K562 (cell line): ENCODE measurements around the gene RNF13. TPM values are rescaled to one million over a fixed set of nuclear protein-coding genes. Genes with fewer than 3 reads are reported as not detected.

ENCODE experiments used
- ATAC-seq: fragments of 200-7000 bp; cut with Tn5 transposase; 3 replicates; pipeline ENCODE4 v1.9.1; 2020; ENCODE audit warnings: moderate library complexity
- BruUV-seq: library from RNA; stranded (reverse); fragments of 400-500 nt; replicated peaks from 2 replicates; lab custom pipeline; 2021; lab: Mats Ljungman, UMichigan
- CTCF ChIA-PET: fragments of 300-600 bp; formaldehyde crosslinking; extraction: SDS; loops from one replicate; lab custom pipeline; 2021; ENCODE audit warnings: low intra/inter-chr PET ratio; lab: Yijun Ruan, JAX
- POLR2A ChIA-PET: fragments of 300-600, 350-650 bp; sonication (Branson Sonifier 250); formaldehyde crosslinking; extraction: SDS; loops from one replicate; lab custom pipeline; 2021; ENCODE audit warnings: antibody characterized with exemption, inconsistent platforms; lab: Yijun Ruan, JAX
- DNase-seq, 4 experiments: peaks; one replicate each; pipeline versions ENCODE4 v3.0.0 to v3.0.0-alpha.2; 2011 to 2018; ENCODE audit warnings: low spot score in 3 of 4, mixed read lengths in 3 of 4; ENCODE audit errors: extremely low read depth in 1 of 4
- FAIRE-seq: peaks from 2 replicates; lab custom pipeline; 2011; peaks lifted over from hg19 to GRCh38; lab: Jason Lieb, UNC
- H2AFZ ChIP-seq: 2 replicates; pipeline ENCODE4 v1.6.0; 2011; ENCODE audit warnings: low read depth, low read length, control low read depth, inconsistent platforms
- H3K27ac ChIP-seq: fragments of 200-600 bp; 3 replicates; pipeline ENCODE4 v1.8.0; 2011; ENCODE audit warnings: low read depth, mild to moderate bottlenecking, control low read depth, inconsistent platforms, low read length, moderate library complexity, mixed read lengths; ENCODE audit errors: extremely low read depth
- H3K27me3 ChIP-seq, 2 experiments: fragments of 300-600 bp in 1 of 2; 2 replicates in 1 of 2; 3 replicates in 1 of 2; pipeline versions ENCODE4 v1.6.0 to v1.8.0; 2011; ENCODE audit warnings: inconsistent platforms in 2 of 2, low read length in 2 of 2, mild to moderate bottlenecking in 1 of 2, mixed read lengths in 1 of 2, moderate library complexity in 1 of 2; ENCODE audit not compliant: control insufficient read depth in 2 of 2, insufficient read depth in 2 of 2
- H3K36me3 ChIP-seq: fragments of 300-600 bp; 3 replicates; pipeline ENCODE4 v1.8.0; 2011; ENCODE audit warnings: mild to moderate bottlenecking, low read length, inconsistent platforms; ENCODE audit not compliant: control insufficient read depth, insufficient read depth
- H3K4me1 ChIP-seq, 2 experiments: fragments of 200-600 bp in 1 of 2; replicated peaks in 1 of 2; 2 replicates in 1 of 2; 3 replicates in 1 of 2; pipeline versions ENCODE4 v1.5.1 to v1.8.0; 2011; ENCODE audit warnings: inconsistent platforms in 2 of 2, low read length in 2 of 2, mild to moderate bottlenecking in 1 of 2, mixed read lengths in 1 of 2, moderate library complexity in 1 of 2; ENCODE audit not compliant: control insufficient read depth in 2 of 2, insufficient read depth in 2 of 2
- H3K4me2 ChIP-seq: 2 replicates; pipeline ENCODE4 v1.6.1; 2011; ENCODE audit warnings: low read length, control low read depth, inconsistent platforms, mixed read lengths; ENCODE audit not compliant: insufficient read depth
- H3K4me3 ChIP-seq: fragments of 200-600 bp; sonication (generic), shearing (Covaris generic); 2 replicates; pipeline ENCODE4 v1.5.1; 2016; ENCODE audit warnings: control low read depth, inconsistent platforms
- H3K79me2 ChIP-seq: fragments of 200-600 bp; 3 replicates; pipeline ENCODE4 v1.8.0; 2011; ENCODE audit warnings: low read length, inconsistent platforms; ENCODE audit not compliant: control insufficient read depth, insufficient read depth
- H3K9ac ChIP-seq, 2 experiments: 2 replicates each; pipeline versions ENCODE4 v1.6.0 to v1.6.1; 2011; ENCODE audit warnings: low read depth in 2 of 2, low read length in 2 of 2, control low read depth in 1 of 2, inconsistent platforms in 1 of 2, mild to moderate bottlenecking in 1 of 2, mixed read lengths in 1 of 2; ENCODE audit not compliant: insufficient read depth in 1 of 2
- H3K9me1 ChIP-seq: one replicate; pipeline ENCODE4 v1.6.0; 2011; ENCODE audit warnings: inconsistent platforms, mild to moderate bottlenecking, low read length, moderate library complexity; ENCODE audit not compliant: control insufficient read depth, insufficient read depth
- H3K9me3 ChIP-seq: replicated peaks from 2 replicates; pipeline ENCODE4 v1.5.1; 2011; ENCODE audit warnings: low read depth, low read length, inconsistent platforms; ENCODE audit not compliant: control insufficient read depth, insufficient read depth
- H4K20me1 ChIP-seq: replicated peaks from 2 replicates; pipeline ENCODE4 v1.6.1; 2011; ENCODE audit warnings: low read length, inconsistent platforms, mixed read lengths; ENCODE audit not compliant: control insufficient read depth, insufficient read depth
- ARID3A ChIP-seq: IDR thresholded peaks from 2 replicates; pipeline ENCODE4 v1.6.1; 2012; ENCODE audit warnings: low read depth, low read length, improper control_type of control experiment, borderline replicate concordance
- DPF2 ChIP-seq: fragments of 450-650 bp; IDR thresholded peaks from 2 replicates; pipeline ENCODE4 v1.6.1; 2016
- ETV1 ChIP-seq: fragments of 450-650 bp; conservative IDR thresholded peaks from 2 replicates; pipeline ENCODE4 v1.6.1; 2016; ENCODE audit warnings: missing genetic modification characterization, control low read depth, low read depth, missing compliant biosample characterization
- ETV6 ChIP-seq, 3 experiments: fragments of 150-350 bp in 1 of 3; sonication (generic) in 1 of 3; formaldehyde crosslinking in 1 of 3; IDR thresholded peaks; 2 replicates each; pipeline versions ENCODE4 v1.6.1 to v1.8.0; 2014 to 2022; ENCODE audit warnings: borderline replicate concordance in 2 of 3, low read depth in 2 of 3, antibody characterized with exemption in 1 of 3, low read length in 1 of 3, mild to moderate bottlenecking in 1 of 3, missing genetic modification reagents in 1 of 3
- FOXJ3 ChIP-seq: sonication (generic); formaldehyde crosslinking; IDR thresholded peaks from 2 replicates; pipeline ENCODE4 v1.4.0; 2020; ENCODE audit warnings: mild to moderate bottlenecking, missing genetic modification reagents
- FOXP1 ChIP-seq: sonication (generic); formaldehyde crosslinking; IDR thresholded peaks from 2 replicates; pipeline ENCODE4 v1.8.0; 2022; ENCODE audit warnings: mild to moderate bottlenecking, missing genetic modification reagents
- GMEB1 ChIP-seq: fragments of 250-450 bp; sonication (Bioruptor Pico); IDR thresholded peaks from 2 replicates; pipeline ENCODE4 v1.4.0; 2020; ENCODE audit warnings: mild to moderate bottlenecking
- IRF1 ChIP-seq: sonication (generic); formaldehyde crosslinking; IDR thresholded peaks from 2 replicates; pipeline ENCODE4 v1.8.0; 2022; ENCODE audit warnings: missing genetic modification reagents, mild to moderate bottlenecking, borderline replicate concordance
- NFE2L1 ChIP-seq: fragments of 450-650 bp; IDR thresholded peaks from 2 replicates; pipeline ENCODE4 v1.6.1; 2016; ENCODE audit warnings: missing genetic modification characterization, low read depth, mild to moderate bottlenecking, missing compliant biosample characterization, moderate library complexity, borderline replicate concordance
- RAD51 ChIP-seq: fragments of 450-650 bp; IDR thresholded peaks from 2 replicates; pipeline ENCODE4 v1.7.1; 2016; ENCODE audit warnings: low read depth, mild to moderate bottlenecking, borderline replicate concordance
- SIRT6 ChIP-seq: IDR thresholded peaks from one replicate; pipeline ENCODE4 v1.6.1; 2012; ENCODE audit warnings: low read depth, mild to moderate bottlenecking, control low read depth, inconsistent platforms, low read length, moderate library complexity
- TCF3 ChIP-seq: sonication (generic); formaldehyde crosslinking; IDR thresholded peaks from 2 replicates; pipeline ENCODE4 v1.4.0; 2020; ENCODE audit warnings: mild to moderate bottlenecking, missing genetic modification reagents
- USF2 ChIP-seq: sonication (generic); formaldehyde crosslinking; IDR thresholded peaks from 2 replicates; pipeline ENCODE4 v1.5.0; 2020; ENCODE audit warnings: missing genetic modification reagents
- ZNF75A ChIP-seq: fragments of 450-650 bp; formaldehyde crosslinking; IDR thresholded peaks from 2 replicates; pipeline ENCODE4 v1.4.0; 2020; ENCODE audit warnings: mild to moderate bottlenecking
- ZNF780A ChIP-seq: fragments of 250-450 bp; sonication (Bioruptor Pico); IDR thresholded peaks from 2 replicates; pipeline ENCODE4 v1.5.0; 2021; ENCODE audit warnings: mild to moderate bottlenecking
- WGBS: fragments of 100-300 bp; shearing (Covaris generic); methylation state at CpG from one replicate; pipeline ENCODE4 v1.1.6; 2016; ENCODE audit warnings: low coverage, mixed read lengths; ENCODE audit not compliant: insufficient coverage; ENCODE audit errors: missing lambda C conversion rate; 5-methylcytosine and 5-hydroxymethylcytosine counted together
- in situ Hi-C: fragments of 300-500 bp; cut with MboI; formaldehyde crosslinking; loops from 4 replicates; pipeline ENCODE4 v1.15.0; 2018; ENCODE audit warnings: inconsistent platforms, mixed read lengths
- intact Hi-C: fragments of 100-400 bp; cut with micrococcal nuclease; formaldehyde crosslinking; loops from 2 replicates; pipeline ENCODE4 v1.14.2; 2022
- polyA plus RNA-seq, 8 experiments: library from polyadenylated mRNA; depleted of rRNA in 4 of 8; stranded (reverse) in 5 of 8; unstranded in 3 of 8; fragments of >200 nt; fragmentation: Nextera tagmentation in 2 of 8; fragmentation: Illumina TruSeq in 1 of 8; extraction: Ambion mirVana in 2 of 8; extraction: Trizol in 1 of 8; gene quantifications; 2 replicates each; pipeline versions ENCODE4 v1.2.1 to v1.2.3, GENCODE V29; 2011 to 2014; ENCODE audit warnings: inconsistent platforms in 1 of 8, missing spikeins in 1 of 8
- total RNA-seq, 7 experiments: library from RNA; depleted of rRNA in 6 of 7; stranded (reverse); fragments of >200 nt in 6 of 7; fragmentation: Illumina TruSeq in 2 of 7; extraction: Trizol in 2 of 7; gene quantifications; 2 replicates each; pipeline versions ENCODE4 v1.2.1 to v1.2.3, GENCODE V29; 2011 to 2021; ENCODE audit warnings: low replicate concordance in 1 of 7

RNF13 gene
- total and polyA plus RNA-seq, 9 of the 15 experiments (the other 6 are each of a cell fraction or from before 2014, with no cell fraction given) = 12.7 to 35.8 (median 18.9) TPM

- no peak for ATAC-seq
These were observed 45.9 kb downstream of the RNF13 start for GRCh38 chr3:149858911-149859310.

More at GRCh38 chr3:149858911-149859310, 45.9 kb downstream of the RNF13 start:
- no TSS peak for BruUV-seq
- Histone ChIP-seq H3K4me3 (no peak overlapping the region), H4K20me1 (no peaks in the 10 kb centered on the region), H3K9me1 (no peaks in the 10 kb centered on the region), H3K27me3 (no peaks in the 10 kb centered on the region), H3K27ac (no peak overlapping the region), H3K4me2 (no peak overlapping the region), H3K9ac (no peak overlapping the region), H3K36me3 (no peaks in the 10 kb centered on the region; the same call in 2 of the 3 replicates), H2AFZ (no peak overlapping the region), H3K4me1 (no peaks in the 10 kb centered on the region), H3K9me3 (no peaks in the 10 kb centered on the region), H3K79me2 (no peaks in the 10 kb centered on the region)
- ChIA-PET POLR2A (no interaction called here), CTCF (no interaction called here)
- FAIRE-seq = no peak
- in situ Hi-C loops (no loop called here), intact Hi-C loops (no loop called here)
- TF ChIP-seq USF2 (CRISPR knock-in tag) (no peak), ARID3A (no peak), NFE2L1 (no peak), SIRT6 (no peak), ZNF780A (no peak), ETV1 (no peak), ETV6 (IDR thresholded peaks at IDR 0.05; ENCODE audit: borderline replicate concordance in 1 of 2, low read depth in 2 of 2, low read length in 1 of 2) (no peak), ETV6 (CRISPR knock-in tag; IDR thresholded peaks at IDR 0.05; ENCODE audit: borderline replicate concordance) (no peak), IRF1 (CRISPR knock-in tag) (no peak), DPF2 (no peak), ZNF75A (CRISPR knock-in tag) (no peak), FOXP1 (CRISPR knock-in tag) (no peak), FOXJ3 (CRISPR knock-in tag) (no peak), TCF3 (CRISPR knock-in tag) (no peak), RAD51 (no peak), GMEB1 (CRISPR knock-in tag) (no peak)
- DNase-seq = no peak
- 46% methylated on average over 2 of the region's 2 CpGs for WGBS
